Epithelial cell of esophagus (primary cell): ENCODE results near the gene GAA.

Source experiments
- DNase-seq: peaks from one replicate; pipeline ENCODE4 v3.0.0; 2010; ENCODE audit warnings: low read depth
- H3K4me3 ChIP-seq: 2 replicates; pipeline ENCODE4 v1.5.1; 2011; ENCODE audit warnings: mild to moderate bottlenecking, low read length, control low read depth
- TF ChIP-seq, protein P1 (sequence below): IDR thresholded peaks from 2 replicates; pipeline ENCODE4 v1.5.1; 2011; ENCODE audit warnings: low read depth, mild to moderate bottlenecking, low read length, control low read depth, inconsistent platforms; ENCODE audit not compliant: insufficient read depth; ENCODE audit errors: missing control alignments

The GAA gene

DNA sequence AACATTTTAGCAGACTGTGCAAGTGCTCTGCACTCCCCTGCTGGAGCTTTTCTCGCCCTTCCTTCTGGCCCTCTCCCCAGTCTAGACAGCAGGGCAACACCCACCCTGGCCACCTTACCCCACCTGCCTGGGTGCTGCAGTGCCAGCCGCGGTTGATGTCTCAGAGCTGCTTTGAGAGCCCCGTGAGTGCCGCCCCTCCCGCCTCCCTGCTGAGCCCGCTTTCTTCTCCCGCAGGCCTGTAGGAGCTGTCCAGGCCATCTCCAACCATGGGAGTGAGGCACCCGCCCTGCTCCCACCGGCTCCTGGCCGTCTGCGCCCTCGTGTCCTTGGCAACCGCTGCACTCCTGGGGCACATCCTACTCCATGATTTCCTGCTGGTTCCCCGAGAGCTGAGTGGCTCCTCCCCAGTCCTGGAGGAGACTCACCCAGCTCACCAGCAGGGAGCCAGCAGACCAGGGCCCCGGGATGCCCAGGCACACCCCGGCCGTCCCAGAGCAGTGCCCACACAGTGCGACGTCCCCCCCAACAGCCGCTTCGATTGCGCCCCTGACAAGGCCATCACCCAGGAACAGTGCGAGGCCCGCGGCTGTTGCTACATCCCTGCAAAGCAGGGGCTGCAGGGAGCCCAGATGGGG, 3.1 kb downstream of the GAA start:
- TF ChIP-seq, protein P1, sequence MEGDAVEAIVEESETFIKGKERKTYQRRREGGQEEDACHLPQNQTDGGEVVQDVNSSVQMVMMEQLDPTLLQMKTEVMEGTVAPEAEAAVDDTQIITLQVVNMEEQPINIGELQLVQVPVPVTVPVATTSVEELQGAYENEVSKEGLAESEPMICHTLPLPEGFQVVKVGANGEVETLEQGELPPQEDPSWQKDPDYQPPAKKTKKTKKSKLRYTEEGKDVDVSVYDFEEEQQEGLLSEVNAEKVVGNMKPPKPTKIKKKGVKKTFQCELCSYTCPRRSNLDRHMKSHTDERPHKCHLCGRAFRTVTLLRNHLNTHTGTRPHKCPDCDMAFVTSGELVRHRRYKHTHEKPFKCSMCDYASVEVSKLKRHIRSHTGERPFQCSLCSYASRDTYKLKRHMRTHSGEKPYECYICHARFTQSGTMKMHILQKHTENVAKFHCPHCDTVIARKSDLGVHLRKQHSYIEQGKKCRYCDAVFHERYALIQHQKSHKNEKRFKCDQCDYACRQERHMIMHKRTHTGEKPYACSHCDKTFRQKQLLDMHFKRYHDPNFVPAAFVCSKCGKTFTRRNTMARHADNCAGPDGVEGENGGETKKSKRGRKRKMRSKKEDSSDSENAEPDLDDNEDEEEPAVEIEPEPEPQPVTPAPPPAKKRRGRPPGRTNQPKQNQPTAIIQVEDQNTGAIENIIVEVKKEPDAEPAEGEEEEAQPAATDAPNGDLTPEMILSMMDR: no peak
- H3K4me3 ChIP-seq: no peak overlapping the region
- DNase-seq: peak; percentile 36

DNA sequence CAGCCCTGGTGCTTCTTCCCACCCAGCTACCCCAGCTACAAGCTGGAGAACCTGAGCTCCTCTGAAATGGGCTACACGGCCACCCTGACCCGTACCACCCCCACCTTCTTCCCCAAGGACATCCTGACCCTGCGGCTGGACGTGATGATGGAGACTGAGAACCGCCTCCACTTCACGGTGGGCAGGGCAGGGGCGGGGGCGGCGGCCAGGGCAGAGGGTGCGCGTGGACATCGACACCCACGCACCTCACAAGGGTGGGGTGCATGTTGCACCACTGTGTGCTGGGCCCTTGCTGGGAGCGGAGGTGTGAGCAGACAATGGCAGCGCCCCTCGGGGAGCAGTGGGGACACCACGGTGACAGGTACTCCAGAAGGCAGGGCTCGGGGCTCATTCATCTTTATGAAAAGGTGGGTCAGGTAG, 3.6 kb downstream of the GAA start:
- no peak overlapping the region for H3K4me3 ChIP-seq
- no peak for DNase-seq
- TF ChIP-seq, protein P1: no peak

DNA sequence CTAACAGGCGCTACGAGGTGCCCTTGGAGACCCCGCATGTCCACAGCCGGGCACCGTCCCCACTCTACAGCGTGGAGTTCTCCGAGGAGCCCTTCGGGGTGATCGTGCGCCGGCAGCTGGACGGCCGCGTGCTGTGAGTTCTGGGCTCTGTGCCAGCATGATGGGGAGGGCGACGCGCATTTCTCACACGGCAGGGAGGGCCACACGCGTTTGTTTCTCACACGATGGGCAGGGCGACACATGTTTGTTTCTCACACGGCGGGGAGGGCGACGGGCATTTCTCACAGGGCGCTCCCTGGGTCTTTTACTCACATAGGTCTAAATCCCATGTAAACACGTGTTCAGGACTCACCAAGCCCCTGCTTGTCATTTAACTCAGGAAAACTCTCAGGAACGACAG, 4.4 kb downstream of the GAA start:
- TF ChIP-seq, protein P1: no peak
- H3K4me3 ChIP-seq: no peak overlapping the region
- DNase-seq: peak; percentile 67

DNA sequence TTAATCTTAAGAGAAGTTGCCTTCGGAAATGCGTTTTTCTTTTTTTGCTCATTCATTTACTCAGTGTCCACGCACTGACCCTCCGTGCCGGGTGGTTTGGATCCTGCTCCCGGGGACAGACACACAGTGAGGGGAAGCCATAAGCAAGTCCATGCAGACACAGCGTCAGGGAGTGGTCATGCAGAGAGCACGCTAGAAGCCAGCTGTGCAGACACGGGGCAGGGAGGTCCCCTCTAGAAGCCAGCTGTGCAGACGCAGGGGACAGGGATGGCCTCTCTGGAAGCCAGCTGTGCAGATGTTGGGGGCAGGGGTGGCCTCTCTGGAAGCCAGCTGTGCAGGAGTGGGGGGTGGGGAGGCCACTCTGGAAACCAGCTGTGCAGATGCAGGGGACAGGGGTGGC, 4.8 kb downstream of the GAA start:
- TF ChIP-seq, protein P1: no peak
- no peak overlapping the region for H3K4me3 ChIP-seq
- no peak for DNase-seq

DNA sequence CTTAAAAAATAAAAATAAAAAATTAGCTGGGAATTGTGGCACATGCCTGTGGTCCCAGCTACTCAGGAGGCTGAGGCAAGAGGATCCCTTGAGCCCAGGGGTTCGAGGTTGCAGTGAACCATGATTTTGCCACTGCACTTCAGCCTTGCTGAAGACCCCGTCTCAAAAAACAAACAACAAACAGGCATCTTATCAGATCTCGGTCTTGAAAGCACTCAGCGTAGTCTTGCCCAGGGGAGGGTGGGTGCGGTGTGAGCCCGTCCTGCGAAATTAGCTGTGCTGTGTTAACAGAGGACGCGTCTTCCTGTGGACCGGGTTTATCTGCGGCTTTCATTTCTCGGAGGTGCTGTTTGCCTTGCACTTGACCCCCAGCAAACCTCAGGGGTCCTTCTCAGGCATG, 5.4 kb downstream of the GAA start:
- TF ChIP-seq, protein P1: no peak
- no peak overlapping the region for H3K4me3 ChIP-seq
- DNase-seq: no peak

DNA sequence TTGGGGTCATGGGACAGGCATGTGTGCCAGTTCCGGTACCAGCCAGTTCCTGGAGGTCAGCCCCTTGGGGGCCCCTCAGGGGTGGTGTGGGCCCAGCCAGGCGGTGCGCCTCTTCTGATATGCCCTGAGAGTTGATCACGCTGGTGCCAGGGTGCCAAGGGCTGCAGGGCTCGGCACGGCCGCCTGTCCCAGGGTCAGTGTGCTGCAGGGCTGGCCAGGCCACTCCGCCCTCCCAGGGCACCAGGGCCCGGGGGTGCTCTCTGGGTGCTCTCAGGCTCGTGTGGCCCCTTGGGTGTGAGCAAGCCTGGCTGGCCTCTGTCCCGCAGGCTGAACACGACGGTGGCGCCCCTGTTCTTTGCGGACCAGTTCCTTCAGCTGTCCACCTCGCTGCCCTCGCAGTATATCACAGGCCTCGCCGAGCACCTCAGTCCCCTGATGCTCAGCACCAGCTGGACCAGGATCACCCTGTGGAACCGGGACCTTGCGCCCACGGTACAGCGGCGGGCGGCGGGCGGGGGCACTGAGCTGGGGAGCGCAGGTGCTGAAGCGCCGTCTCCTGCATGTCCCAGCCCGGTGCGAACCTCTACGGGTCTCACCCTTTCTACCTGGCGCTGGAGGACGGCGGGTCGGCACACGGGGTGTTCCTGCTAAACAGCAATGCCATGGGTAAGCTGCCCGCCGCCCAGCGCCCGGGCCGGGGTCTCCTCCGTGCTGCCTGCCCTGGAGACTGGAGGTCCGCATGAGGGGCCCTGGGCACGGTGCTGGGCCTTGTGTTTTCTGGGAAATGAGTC, 6.0 kb downstream of the GAA start:
- TF ChIP-seq, protein P1: no peak
- no peak for DNase-seq
- no peak overlapping the region for H3K4me3 ChIP-seq
